ENCODE data around the gene CFAP46. TPM values are rescaled to one million over a fixed set of nuclear protein-coding genes. Genes with fewer than 3 reads are reported as not detected.

The CFAP46 gene
- total RNA-seq, 6 experiments from 2014 or later, result 0.31 to 1.4 (median 0.32) TPM; not detected in 1

DNA sequence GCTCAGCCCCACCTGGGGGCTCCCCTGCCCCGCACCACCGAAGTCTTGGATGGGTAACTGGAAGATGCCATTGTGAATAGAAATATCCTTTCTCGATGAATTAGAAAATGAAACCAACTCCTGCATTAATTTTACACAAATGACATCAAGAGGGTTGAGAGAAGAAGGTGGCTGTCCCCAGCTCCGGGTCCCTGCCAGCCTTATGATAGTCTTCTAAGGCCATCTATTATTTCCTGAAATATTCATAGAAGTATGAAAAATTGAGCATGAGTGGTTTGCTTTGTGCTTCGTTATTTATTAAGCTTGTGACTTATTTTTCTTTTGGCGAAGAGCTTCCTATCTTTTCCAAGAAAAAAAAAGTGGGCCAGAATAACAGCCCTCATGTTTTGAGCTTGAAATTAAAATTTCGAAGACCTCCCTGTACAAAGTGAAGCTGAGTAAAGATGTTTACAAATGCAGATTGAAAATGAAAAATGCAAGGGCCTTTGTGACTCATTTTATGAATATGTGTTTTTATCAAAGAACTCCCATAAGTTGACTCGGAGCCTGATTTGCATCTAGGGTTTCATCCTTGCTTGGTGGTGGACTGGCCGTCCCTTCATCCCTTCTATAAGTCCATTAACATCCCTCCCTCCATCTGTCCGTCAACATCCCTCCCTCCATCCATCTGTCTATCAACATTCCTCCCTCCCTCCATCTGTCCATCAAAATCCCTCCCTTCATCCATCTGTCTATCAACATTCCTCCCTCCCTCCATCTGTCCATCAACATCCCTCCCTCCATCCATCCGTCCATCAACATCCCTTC is 20.5 kb upstream of the CFAP46 start:
- DNase-seq, result peak; percentile 31
- Mint-ChIP-seq H3K4me1 (ENCODE audit: low read depth) (peaks cover 13% of the 10 kb centered on the region), H3K4me3 (peak overlapping the region; percentile 95), H3K9me3 (no peaks in the 10 kb centered on the region), H3K27ac (peak overlapping the region; percentile 16; the same call in 1 of the 2 replicates), H3K27me3 (ENCODE audit: insufficient read depth) (peaks cover 26% of the 10 kb centered on the region), H3K36me3 (ENCODE audit: low read depth) (no peaks in the 10 kb centered on the region; the same call in 1 of the 2 replicates)
- TF ChIP-seq CTCF (IDR thresholded peaks at IDR 0.05), result no peak

DNA sequence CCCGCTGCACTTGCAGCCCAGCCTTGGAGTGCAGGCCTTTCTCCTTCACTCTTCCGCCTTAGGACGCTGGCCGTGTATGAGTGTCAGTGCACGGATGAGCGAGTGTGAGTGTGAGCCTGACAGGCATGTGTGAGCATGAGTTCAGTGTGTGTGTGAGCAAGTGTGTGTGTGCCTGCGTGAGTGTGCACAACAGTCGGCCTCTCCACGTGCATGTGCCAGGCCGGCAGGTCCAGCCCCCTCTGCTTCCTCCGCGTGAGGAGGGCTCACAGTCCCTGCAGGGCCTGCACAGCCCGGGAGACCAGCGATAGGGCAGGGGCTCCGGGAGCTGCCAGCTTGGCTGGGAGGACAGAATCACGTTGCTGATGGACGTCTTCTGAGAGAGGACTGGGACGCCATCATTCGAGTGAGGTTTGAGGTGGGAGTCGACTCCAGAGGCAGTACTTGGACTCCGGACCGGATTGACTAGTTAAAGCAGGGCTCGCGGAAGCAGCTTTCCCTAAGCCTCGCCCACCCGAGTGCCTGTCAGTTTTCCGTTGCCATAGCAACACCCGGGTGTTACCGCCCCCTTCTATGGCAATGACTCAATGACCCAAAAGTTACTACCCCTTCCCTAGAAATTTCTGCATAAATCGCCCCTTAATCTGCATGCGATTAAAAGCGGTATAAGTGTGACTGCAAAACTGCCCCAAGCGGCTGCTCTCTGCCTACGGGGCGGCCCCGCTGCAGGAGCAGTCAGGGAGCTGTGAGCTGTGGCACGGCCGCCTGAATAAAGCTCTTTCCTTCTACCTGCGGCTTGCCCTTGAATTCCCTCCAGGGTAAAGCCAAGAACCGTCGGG is 19.6 kb upstream of the CFAP46 start:
- peak overlapping the region; percentile 16; the same call in 1 of the 2 replicates for H3K27ac Mint-ChIP-seq

GRCh38 chr10:132961420-132961786 is 19.0 kb upstream of the CFAP46 start:
- Mint-ChIP-seq H3K4me3 (no peak overlapping the region), H3K9me3 (no peaks in the 10 kb centered on the region), H3K4me1 (ENCODE audit: low read depth) (peaks cover 13% of the 10 kb centered on the region), H3K27me3 (ENCODE audit: insufficient read depth) (peaks cover 20% of the 10 kb centered on the region), H3K27ac (no peak overlapping the region), H3K36me3 (ENCODE audit: low read depth) (no peaks in the 10 kb centered on the region; the same call in 1 of the 2 replicates)
- no peak for DNase-seq
- TF ChIP-seq CTCF (IDR thresholded peaks at IDR 0.05), result no peak

More for the DNA sequence above, 19.6 kb upstream of the CFAP46 start:
- peak; percentile 11; the same call in 1 of the 2 replicates for TF ChIP-seq CTCF (IDR thresholded peaks at IDR 0.05)
- no peaks in the 10 kb centered on the region; the same call in 1 of the 2 replicates for H3K36me3 Mint-ChIP-seq (ENCODE audit: low read depth)
- peak overlapping the region; percentile 95 for H3K4me3 Mint-ChIP-seq
- peak; percentile 64 for DNase-seq
- H3K27me3 Mint-ChIP-seq (ENCODE audit: insufficient read depth), result peaks cover 22% of the 10 kb centered on the region
- H3K9me3 Mint-ChIP-seq, result no peaks in the 10 kb centered on the region
- peaks cover 13% of the 10 kb centered on the region for H3K4me1 Mint-ChIP-seq (ENCODE audit: low read depth)

- no peaks in the 10 kb centered on the region for H3K9me3 Mint-ChIP-seq
- H3K36me3 Mint-ChIP-seq (ENCODE audit: low read depth), result no peaks in the 10 kb centered on the region; the same call in 1 of the 2 replicates
- no peak for TF ChIP-seq CTCF (IDR thresholded peaks at IDR 0.05)
- peaks cover 21% of the 10 kb centered on the region for H3K27me3 Mint-ChIP-seq (ENCODE audit: insufficient read depth)
- H3K27ac Mint-ChIP-seq, result no peak overlapping the region
- DNase-seq, result no peak
- H3K4me1 Mint-ChIP-seq (ENCODE audit: low read depth), result peaks cover 13% of the 10 kb centered on the region
- H3K4me3 Mint-ChIP-seq, result no peak overlapping the region
These were observed 18.5 kb upstream of the CFAP46 start for GRCh38 chr10:132960631-132961419.

DNA sequence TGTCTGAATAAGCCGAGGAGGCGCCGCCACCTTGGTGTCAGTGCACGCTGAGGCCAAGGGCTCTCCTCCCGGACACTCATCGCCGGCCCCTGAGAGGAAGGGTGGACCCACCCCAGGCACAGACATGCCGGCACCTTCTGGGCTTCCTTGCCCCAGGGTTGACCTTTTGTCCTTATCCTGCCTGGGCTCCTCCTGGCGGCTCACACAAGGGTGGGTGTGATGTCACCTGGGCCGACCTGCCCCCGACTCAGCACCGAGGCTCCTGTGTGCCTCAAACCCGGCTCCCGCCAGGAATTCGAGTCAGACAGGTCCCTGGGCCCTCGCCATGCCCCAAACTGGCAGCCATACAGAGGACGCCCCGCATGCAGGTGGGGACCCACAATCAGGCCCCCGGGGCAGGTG is 17.7 kb upstream of the CFAP46 start:
- H3K36me3 Mint-ChIP-seq (ENCODE audit: low read depth), result no peaks in the 10 kb centered on the region
- H3K27me3 Mint-ChIP-seq (ENCODE audit: insufficient read depth), result peaks cover 19% of the 10 kb centered on the region
- no peak for DNase-seq
- no peak overlapping the region for H3K27ac Mint-ChIP-seq
- no peak for TF ChIP-seq CTCF (IDR thresholded peaks at IDR 0.05)
- H3K4me1 Mint-ChIP-seq (ENCODE audit: low read depth), result peaks cover 13% of the 10 kb centered on the region
- no peaks in the 10 kb centered on the region for H3K9me3 Mint-ChIP-seq
- H3K4me3 Mint-ChIP-seq, result no peak overlapping the region

All from HFFc6 (cell line).